Astrocyte of the cerebellum (primary cell): ENCODE results near the gene HIBADH.
A peak's percentile ranks its signal among the peaks of the same experiment; 100 is the strongest.

Experiments
- DNase-seq: peaks from one replicate; pipeline ENCODE4 v3.0.0-alpha.2; 2011; ENCODE audit warnings: low read depth
- H3K4me3 ChIP-seq: 2 replicates; pipeline ENCODE4 v1.5.1; 2011; ENCODE audit warnings: mild to moderate bottlenecking, low read depth, low read length, moderate library complexity
- CTCF ChIP-seq: IDR thresholded peaks from 2 replicates; pipeline ENCODE4 v1.5.1; 2012; ENCODE audit warnings: low read length, low read depth, moderate library complexity, mild to moderate bottlenecking; ENCODE audit errors: missing control alignments
- in situ Hi-C: cut with HindIII; loops from 2 replicates; pipeline ENCODE4 v1.10.0; 2017; ENCODE audit warnings: low sequenced_read_pairs

Gene HIBADH

GRCh38 chr7:27535795-27536194, 126.9 kb downstream of the HIBADH start:
- TF ChIP-seq CTCF: no peak
- no peak overlapping the region for H3K4me3 ChIP-seq
- DNase-seq: no peak
- in situ Hi-C loops: no loop called here

GRCh38 chr7:27533652-27534081, 129.0 kb downstream of the HIBADH start:
- TF ChIP-seq CTCF: no peak
- no peak for DNase-seq
- in situ Hi-C loops: no loop called here
- no peak overlapping the region for H3K4me3 ChIP-seq

GRCh38 chr7:27532314-27532713, 130.4 kb downstream of the HIBADH start:
- peak; percentile 3 for DNase-seq
- in situ Hi-C loops: no loop called here
- H3K4me3 ChIP-seq: no peak overlapping the region
- TF ChIP-seq CTCF: no peak

GRCh38 chr7:27527348-27527714, 135.4 kb downstream of the HIBADH start:
- DNase-seq: no peak
- in situ Hi-C loops: no loop called here
- TF ChIP-seq CTCF: no peak
- no peak overlapping the region for H3K4me3 ChIP-seq

GRCh38 chr7:27526611-27527347, 135.9 kb downstream of the HIBADH start:
- H3K4me3 ChIP-seq: no peak overlapping the region
- in situ Hi-C loops: no loop called here
- no peak for DNase-seq
- TF ChIP-seq CTCF: no peak

- H3K4me3 ChIP-seq: no peak overlapping the region
- DNase-seq: no peak
- no peak for TF ChIP-seq CTCF
- in situ Hi-C loops: no loop called here
Measured at GRCh38 chr7:27526131-27526530, 136.6 kb downstream of the HIBADH start.

GRCh38 chr7:27523321-27523720, 139.4 kb downstream of the HIBADH start:
- in situ Hi-C loops: no loop called here
- no peak for DNase-seq
- H3K4me3 ChIP-seq: no peak overlapping the region
- no peak for TF ChIP-seq CTCF
